Vagina (tissue), 2 donors: ENCODE measurements around the gene TSHZ3.

ENCODE experiments used
- POLR2A ChIP-seq, 2 donors: fragments of 450-650 bp; IDR thresholded peaks; one replicate each; pipeline ENCODE4 v1.6.1; 2017; ENCODE audit warnings: antibody characterized with exemption in 2 of 2, mild to moderate bottlenecking in 2 of 2, moderate library complexity in 2 of 2
- TF ChIP-seq, protein P1 (sequence below), 3 experiments: fragments of 450-650 bp in 2 of 3; fragments of 200-600 bp in 1 of 3; sonication (generic) in 1 of 3; IDR thresholded peaks; one replicate each; pipeline ENCODE4 v1.5.1; 2017 to 2019; ENCODE audit warnings: antibody characterized with exemption in 3 of 3, mild to moderate bottlenecking in 2 of 3, moderate library complexity in 2 of 3

DNA sequence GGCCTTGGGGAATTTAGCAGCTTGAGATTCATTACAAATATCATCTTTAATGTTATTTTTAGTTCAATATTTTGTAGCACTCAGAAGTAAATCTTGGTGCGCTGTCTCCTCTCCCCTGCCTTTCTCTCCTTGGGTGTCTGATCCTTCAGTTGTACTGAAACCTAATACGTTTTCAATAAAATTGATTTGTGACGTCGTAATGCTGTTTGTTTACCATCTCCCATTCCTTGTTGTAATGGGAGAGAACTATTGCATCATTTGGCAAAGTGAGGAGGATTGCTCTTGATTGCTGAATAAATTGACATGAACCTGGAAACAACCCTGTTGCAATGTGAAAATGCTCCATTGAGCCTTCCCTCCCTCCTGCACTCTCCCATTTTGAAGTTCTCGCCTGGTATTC is 43.2 kb upstream of the TSHZ3 start:
- TF ChIP-seq, protein P1, sequence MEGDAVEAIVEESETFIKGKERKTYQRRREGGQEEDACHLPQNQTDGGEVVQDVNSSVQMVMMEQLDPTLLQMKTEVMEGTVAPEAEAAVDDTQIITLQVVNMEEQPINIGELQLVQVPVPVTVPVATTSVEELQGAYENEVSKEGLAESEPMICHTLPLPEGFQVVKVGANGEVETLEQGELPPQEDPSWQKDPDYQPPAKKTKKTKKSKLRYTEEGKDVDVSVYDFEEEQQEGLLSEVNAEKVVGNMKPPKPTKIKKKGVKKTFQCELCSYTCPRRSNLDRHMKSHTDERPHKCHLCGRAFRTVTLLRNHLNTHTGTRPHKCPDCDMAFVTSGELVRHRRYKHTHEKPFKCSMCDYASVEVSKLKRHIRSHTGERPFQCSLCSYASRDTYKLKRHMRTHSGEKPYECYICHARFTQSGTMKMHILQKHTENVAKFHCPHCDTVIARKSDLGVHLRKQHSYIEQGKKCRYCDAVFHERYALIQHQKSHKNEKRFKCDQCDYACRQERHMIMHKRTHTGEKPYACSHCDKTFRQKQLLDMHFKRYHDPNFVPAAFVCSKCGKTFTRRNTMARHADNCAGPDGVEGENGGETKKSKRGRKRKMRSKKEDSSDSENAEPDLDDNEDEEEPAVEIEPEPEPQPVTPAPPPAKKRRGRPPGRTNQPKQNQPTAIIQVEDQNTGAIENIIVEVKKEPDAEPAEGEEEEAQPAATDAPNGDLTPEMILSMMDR (IDR thresholded peaks at IDR 0.05): no peak
- TF ChIP-seq POLR2A (IDR thresholded peaks at IDR 0.05): no peak
